ENCODE measurements around the gene TEP1. TPM values are rescaled to one million over a fixed set of nuclear protein-coding genes. Genes with fewer than 3 reads are reported as not detected.

Gene TEP1
- polyA plus RNA-seq, 3 donors, result 2.3 to 78.9 (median 7.1) TPM

GRCh38 chr14:20428802-20429201, 15.5 kb upstream of the TEP1 start:
- Histone ChIP-seq H3K79me2 (ENCODE audit: insufficient read depth, low read length) (no peaks in the 10 kb centered on the region), H3K27me3 (ENCODE audit: control insufficient read depth in 2 of 2, insufficient read depth in 2 of 2, low read length in 2 of 2) (no peaks in the 10 kb centered on the region), H3K4me3 (replicated peaks in 1 of 3; ENCODE audit: low read depth in 2 of 3, low read length in 3 of 3) (peak overlapping the region in 1 of 3 experiments; percentile 75), H2AFZ (ENCODE audit: insufficient read depth, low read depth, low read length, poor library complexity, severe bottlenecking) (peak overlapping the region; percentile 41), H3K27ac (ENCODE audit: low read depth in 1 of 2, low read length in 2 of 2) (peak overlapping the region; percentile 12 to 86), H3K4me1 (ENCODE audit: control insufficient read depth in 1 of 2, insufficient read depth in 2 of 2, low read length in 2 of 2) (peaks cover 55 to 57% of the 10 kb centered on the region in 2 donors), H4K20me1 (ENCODE audit: insufficient read depth, low read length) (peaks cover 3% of the 10 kb centered on the region), H3K4me2 (replicated peaks; ENCODE audit: extremely low read depth, low read length, poor library complexity, severe bottlenecking) (peak overlapping the region; percentile 83), H3K9ac (ENCODE audit: insufficient read depth, low read length, poor library complexity, severe bottlenecking) (no peak overlapping the region), H3K36me3 (replicated peaks in 1 of 2; ENCODE audit: control insufficient read depth in 1 of 2, insufficient read depth in 2 of 2, low read length in 2 of 2) (no peaks in the 10 kb centered on the region), H3K9me3 (replicated peaks in 1 of 2; ENCODE audit: control insufficient read depth in 1 of 2, insufficient read depth in 1 of 2, low read length in 2 of 2) (no peaks in the 10 kb centered on the region)
- intact Hi-C loops (cut with micrococcal nuclease), result no loop called here
- no peak for DNase-seq
- Mint-ChIP-seq H3K9me3 (peaks cover 0 to 2% (median 0%) of the 10 kb centered on the region in 7 donors), H3K4me3 (peak overlapping the region; percentile 59 to 89), H3K27me3 (ENCODE audit: low read depth in 3 of 3) (peaks cover 0 to 2% (median 0%) of the 10 kb centered on the region in 3 donors), H3K36me3 (peaks cover 0 to 3% of the 10 kb centered on the region in 2 donors), H3K4me1 (peaks cover 60% of the 10 kb centered on the region), H3K27ac (peak overlapping the region in 6 of 7 donors; percentile 57 to 97 (median 94))
- WGBS (ENCODE audit: insufficient coverage), result 0% methylated on average over 2 of the region's 5 CpGs
- TF ChIP-seq CTCF (IDR thresholded peaks at IDR 0.05), result no peak

- Histone ChIP-seq H3K9ac (ENCODE audit: insufficient read depth, low read length, poor library complexity, severe bottlenecking) (peak overlapping the region; percentile 56), H3K9me3 (replicated peaks in 1 of 2; ENCODE audit: control insufficient read depth in 1 of 2, insufficient read depth in 1 of 2, low read length in 2 of 2) (no peaks in the 10 kb centered on the region), H2AFZ (ENCODE audit: insufficient read depth, low read depth, low read length, poor library complexity, severe bottlenecking) (peak overlapping the region; percentile 41), H3K27ac (ENCODE audit: low read depth in 1 of 2, low read length in 2 of 2) (peak overlapping the region; percentile 86 to 94), H3K79me2 (ENCODE audit: insufficient read depth, low read length) (no peaks in the 10 kb centered on the region), H3K4me3 (replicated peaks in 1 of 3; ENCODE audit: low read depth in 2 of 3, low read length in 3 of 3) (peak overlapping the region; percentile 20 to 75 (median 46)), H3K4me1 (ENCODE audit: control insufficient read depth in 1 of 2, insufficient read depth in 2 of 2, low read length in 2 of 2) (peaks cover 55 to 57% of the 10 kb centered on the region in 2 donors), H3K36me3 (replicated peaks in 1 of 2; ENCODE audit: control insufficient read depth in 1 of 2, insufficient read depth in 2 of 2, low read length in 2 of 2) (no peaks in the 10 kb centered on the region), H3K27me3 (ENCODE audit: control insufficient read depth in 2 of 2, insufficient read depth in 2 of 2, low read length in 2 of 2) (no peaks in the 10 kb centered on the region), H4K20me1 (ENCODE audit: insufficient read depth, low read length) (peaks cover 3% of the 10 kb centered on the region), H3K4me2 (replicated peaks; ENCODE audit: extremely low read depth, low read length, poor library complexity, severe bottlenecking) (peak overlapping the region; percentile 83)
- peaks cover 0 to 3% of the 10 kb centered on the region in 2 donors for H3K36me3 Mint-ChIP-seq
- peaks cover 60% of the 10 kb centered on the region for H3K4me1 Mint-ChIP-seq
- 6% methylated on average over 3 of the region's 5 CpGs for WGBS (ENCODE audit: insufficient coverage)
- peaks cover 0 to 2% (median 0%) of the 10 kb centered on the region in 7 donors for H3K9me3 Mint-ChIP-seq
- H3K4me3 Mint-ChIP-seq, result peak overlapping the region; percentile 73 to 89
- TF ChIP-seq CTCF (IDR thresholded peaks at IDR 0.05), result no peak
- peak overlapping the region; percentile 93 to 97 (median 96) for H3K27ac Mint-ChIP-seq
- peaks cover 0 to 2% (median 0%) of the 10 kb centered on the region in 3 donors for H3K27me3 Mint-ChIP-seq (ENCODE audit: low read depth in 3 of 3)
- no peak for DNase-seq
- intact Hi-C loops (cut with micrococcal nuclease), result no loop called here
Observed at GRCh38 chr14:20428010-20428365, 14.7 kb upstream of the TEP1 start.

Measured in CD14-positive monocyte (primary cell).